Measurements from ENCODE around the gene THBD. TPM values are rescaled to one million over a fixed set of nuclear protein-coding genes. Genes with fewer than 3 reads are reported as not detected.

Gene THBD
- polyA plus RNA-seq: not detected in 2 replicates

GRCh38 chr20:23049201-23050075 lies at the start of gene THBD:
TSS of gene THBD (minus strand) at chr20:23049672. CDS start at chr20:23049504, 168 bp downstream.

GRCh38 chr20:23086056-23086566 lies 36.6 kb upstream of the THBD start, which contains the start of gene CD93:
TSS of gene CD93 (minus strand) at chr20:23086324. CDS start at chr20:23086192, 132 bp downstream.

GRCh38 chr20:23034721-23035671 lies 14.5 kb downstream of the THBD start, which contains the start of gene SSTR4:
TSS of gene SSTR4 (plus strand) at chr20:23035312. CDS start at chr20:23035484, 172 bp downstream.

Other genes starting within 250 kb of the THBD start
- not detected in 2 replicates for gene SSTR4, start 14.4 kb downstream of the THBD start, polyA plus RNA-seq
- not detected in 2 replicates for gene CD93, start 36.7 kb upstream of the THBD start, polyA plus RNA-seq